ELR (cell line): ENCODE results near the gene RCBTB1.

Experiments used
- DNase-seq: peaks from one replicate; pipeline ENCODE4 v3.0.0-alpha.2; 2015; ENCODE audit warnings: low read depth

Gene RCBTB1

DNA sequence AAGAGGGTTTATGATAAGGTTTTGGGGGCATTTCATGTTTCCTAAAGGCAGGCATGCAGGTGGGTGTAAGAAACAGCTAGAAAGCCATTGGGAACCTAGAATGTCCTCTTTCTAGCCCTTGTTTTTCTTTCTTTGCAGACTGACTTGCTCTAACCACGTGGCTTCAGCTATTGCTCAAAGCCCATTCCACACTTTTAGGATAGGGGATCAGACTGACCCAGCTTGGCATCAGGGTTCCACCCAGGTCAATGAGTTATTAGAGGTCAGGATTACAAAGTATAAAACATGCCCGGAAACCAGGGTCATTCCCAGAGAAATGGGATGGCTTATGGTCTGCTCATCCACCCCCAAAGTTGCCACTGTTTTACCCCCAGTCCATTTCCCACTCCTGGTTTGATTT is 72.8 kb downstream of the RCBTB1 start:
- no peak for DNase-seq

DNA sequence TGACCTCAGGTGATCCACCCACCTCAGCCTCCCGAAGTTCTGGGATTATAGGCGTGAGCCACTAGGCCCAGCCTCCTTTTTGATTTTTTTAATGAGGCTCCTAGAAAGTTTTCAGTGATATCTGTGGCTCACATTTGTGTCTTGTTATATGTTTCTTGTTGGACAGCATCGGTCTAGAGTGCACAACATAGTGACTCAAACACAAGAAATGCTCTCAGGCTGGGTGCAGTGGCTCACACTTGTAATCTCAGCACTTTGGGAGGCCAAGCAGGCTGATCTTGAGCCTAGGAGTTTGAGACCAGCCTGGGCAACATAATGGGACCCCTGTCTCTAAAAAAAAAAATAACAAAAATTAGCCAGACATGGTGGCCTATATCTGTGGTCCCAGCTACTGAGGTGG is 81.4 kb downstream of the RCBTB1 start:
- no peak for DNase-seq

DNA sequence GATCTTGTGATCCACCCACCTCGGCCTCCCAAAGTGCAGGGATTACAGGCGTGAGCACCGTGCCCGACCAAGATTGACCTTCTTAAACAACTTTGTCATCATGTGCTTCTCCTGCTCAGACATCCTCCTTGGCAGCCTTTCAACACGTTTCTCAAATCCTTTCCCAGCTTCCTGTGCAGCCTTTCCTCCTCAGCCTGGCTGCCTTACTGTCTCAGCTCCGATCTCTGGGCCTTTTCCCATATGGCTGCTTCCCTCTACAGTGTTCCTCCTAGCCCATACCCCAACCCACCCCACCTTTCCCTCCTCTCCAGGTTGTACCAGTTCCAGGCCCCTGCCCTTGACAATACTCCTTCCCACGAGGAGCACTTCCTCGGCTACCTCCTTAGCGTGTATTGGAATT is 82.4 kb downstream of the RCBTB1 start:
- DNase-seq = peak; percentile 13

GRCh38 chr13:49499889-49500660 is 85.3 kb downstream of the RCBTB1 start:
- DNase-seq = peak; percentile 83

DNA sequence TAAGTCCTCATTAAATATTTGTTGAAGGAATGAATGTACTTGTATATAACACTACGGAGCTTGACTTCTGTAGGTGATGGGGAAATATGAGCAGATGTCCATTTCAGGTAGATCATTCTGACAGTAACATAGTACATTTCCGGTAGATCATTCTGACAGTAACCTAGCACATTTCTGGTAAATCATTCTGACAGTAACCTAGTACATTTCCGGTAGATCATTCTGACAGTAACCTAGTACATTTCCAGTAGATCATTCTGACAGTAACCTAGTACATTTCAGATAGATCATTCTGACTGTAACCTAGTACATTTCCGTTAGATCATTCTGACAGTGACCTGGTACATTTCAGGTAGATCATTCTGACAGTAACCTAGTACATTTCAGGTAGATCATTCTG is 87.2 kb downstream of the RCBTB1 start:
- no peak for DNase-seq

GRCh38 chr13:49497272-49497671 is 88.1 kb downstream of the RCBTB1 start:
- DNase-seq = no peak

DNA sequence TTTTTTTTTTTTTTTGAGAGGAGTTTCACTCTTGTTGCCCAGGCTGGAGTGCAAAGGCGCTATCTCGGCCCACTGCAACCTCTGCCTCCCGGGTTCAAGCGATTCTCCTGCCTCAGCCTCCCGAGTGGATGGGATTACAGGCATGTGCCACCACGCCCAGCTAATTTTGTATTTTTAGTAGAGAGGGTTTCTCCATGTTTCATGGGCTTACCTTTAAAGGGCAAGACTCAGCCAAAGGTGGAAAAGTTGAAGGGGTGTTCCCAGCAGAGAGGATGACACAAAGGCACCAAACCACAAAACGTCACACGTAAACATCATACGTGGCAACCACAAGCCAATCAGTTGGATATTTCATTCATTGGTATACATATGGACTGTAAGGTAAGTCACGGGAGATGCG is 88.5 kb downstream of the RCBTB1 start:
- peak; percentile 4 for DNase-seq

GRCh38 chr13:49495783-49496762 is 89.3 kb downstream of the RCBTB1 start, which contains the start of gene PHF11:
Gene PHF11, plus strand, starts transcription at chr13:49495953. Its CDS starts 49 bp downstream, at chr13:49496002.
- DNase-seq = peak; percentile 87

DNA sequence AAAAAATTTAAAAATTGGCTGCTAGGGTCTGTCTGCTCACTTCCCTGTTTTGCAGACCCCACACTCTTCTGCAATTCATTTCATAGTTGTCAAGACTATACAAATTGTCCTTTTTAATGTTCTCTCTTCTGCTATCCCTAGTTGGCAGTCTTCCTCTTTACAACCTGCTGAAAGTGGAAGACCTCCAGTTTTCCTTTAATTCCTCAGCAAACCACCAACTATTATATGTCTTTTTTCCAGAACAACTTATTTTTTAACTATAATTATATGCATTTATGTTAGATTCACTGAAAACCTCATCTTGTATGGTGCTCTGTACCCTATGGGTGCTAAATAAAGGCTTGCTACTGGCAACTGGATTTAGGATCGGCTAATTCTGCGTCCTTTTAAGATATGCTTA is 90.7 kb downstream of the RCBTB1 start:
- peak; percentile 10 for DNase-seq

GRCh38 chr13:49488563-49488962 is 96.8 kb downstream of the RCBTB1 start:
- no peak for DNase-seq
